Measurements from ENCODE around the gene CLNS1A. TPM values are rescaled to one million over a fixed set of nuclear protein-coding genes. Genes with fewer than 3 reads are reported as not detected.
"Not testable (repeated sequence)": the region's sequence is repeated elsewhere in the genome, so short reads cannot be mapped to it uniquely, and the experiment has no call there.

Gene CLNS1A
- total and polyA plus RNA-seq, 9 of the 15 experiments (the other 6 are each of a cell fraction or from before 2014, with no cell fraction given), result 146 to 472 (median 345) TPM

- intact Hi-C loops (cut with micrococcal nuclease); H3K9me1 ChIP-seq (ENCODE audit: control insufficient read depth, insufficient read depth, low read length); H4K20me1 ChIP-seq (replicated peaks; ENCODE audit: control insufficient read depth, insufficient read depth, low read length); DNase-seq (ENCODE audit: extremely low read depth in 1 of 4, low spot score in 3 of 4); H2AFZ ChIP-seq (ENCODE audit: low read depth, low read length); FAIRE-seq; H3K4me3 ChIP-seq; H3K27me3 ChIP-seq (ENCODE audit: control insufficient read depth in 2 of 2, insufficient read depth in 2 of 2, low read length in 2 of 2); ATAC-seq; BruUV-seq (replicated peaks); H3K9me3 ChIP-seq (replicated peaks; ENCODE audit: control insufficient read depth, insufficient read depth, low read depth, low read length); in situ Hi-C loops (cut with MboI): not testable (repeated sequence)
- WGBS (ENCODE audit: insufficient coverage, low coverage, missing lambda C conversion rate), result 90% methylated on average over 5 of the region's 5 CpGs
- Histone ChIP-seq H3K4me1 (replicated peaks in 1 of 2; ENCODE audit: control insufficient read depth in 2 of 2, insufficient read depth in 2 of 2, low read length in 2 of 2) (peaks cover 15 to 17% of the 10 kb centered on the region in 2 experiments), H3K27ac (ENCODE audit: extremely low read depth, low read depth, low read length) (peak overlapping the region; percentile 78; the same call in 2 of the 3 replicates), H3K79me2 (ENCODE audit: control insufficient read depth, insufficient read depth, low read length) (peaks cover 87% of the 10 kb centered on the region), H3K4me2 (ENCODE audit: insufficient read depth, low read length) (peak overlapping the region; percentile 30), H3K36me3 (ENCODE audit: control insufficient read depth, insufficient read depth, low read length) (peaks cover 62% of the 10 kb centered on the region), H3K9ac (ENCODE audit: insufficient read depth in 1 of 2, low read depth in 2 of 2, low read length in 2 of 2) (0 out of 4 replicates have a peak overlapping the region, but pooled peaks of 1 of the 2 experiments have one; percentile 21)
- ChIA-PET CTCF (ENCODE audit: low intra/inter-chr PET ratio) (interaction anchor here (0.6 kb wide), 1 partner anchor 437 kb away, joined by 4 read pairs; no protein-coding TSS in a partner anchor), POLR2A (interaction anchor here (0.6 kb wide), 1 partner anchor 27 kb away, joined by 3 read pairs; no protein-coding TSS in a partner anchor)
- TF ChIP-seq CEBPB (tag; IDR thresholded peaks at IDR 0.05), result peak; percentile 81
- TF ChIP-seq ZBTB33 (CRISPR knock-in tag; IDR thresholded peaks at IDR 0.05), result peak; percentile 37; the same call in 1 of the 2 replicates
These were observed 3.7 kb downstream of the CLNS1A start for GRCh38 chr11:77633926-77634325.

Data from K562 (cell line).